Measurements from ENCODE around the gene CLPSL1. TPM values are rescaled to one million over a fixed set of nuclear protein-coding genes. Genes with fewer than 3 reads are reported as not detected.
A peak's percentile ranks its signal among the peaks of the same experiment; 100 is the strongest.

The CLPSL1 gene
- total RNA-seq, 4 donors from 2014 or later: not detected

DNA sequence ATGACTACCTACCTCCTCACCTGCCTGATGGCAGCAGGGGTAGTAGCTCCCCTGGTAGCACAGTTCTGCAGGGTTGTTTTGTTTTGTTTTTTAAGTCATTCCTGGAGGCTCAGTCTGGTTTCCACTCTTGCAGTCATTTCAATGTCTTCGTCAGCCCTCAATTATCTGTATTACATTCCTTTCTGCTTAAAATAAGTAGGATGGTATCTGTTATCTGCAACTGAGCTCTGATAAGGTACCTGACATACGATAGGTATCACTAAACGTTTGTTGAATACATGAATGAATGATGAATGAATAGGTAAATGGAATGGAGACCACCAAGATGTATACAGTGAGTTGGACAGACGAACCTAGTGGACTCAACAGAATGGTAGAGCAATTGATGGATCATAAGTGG, 11.6 kb upstream of the CLPSL1 start:
- H3K4me1 ChIP-seq: peaks cover 0 to 4% (median 0%) of the 10 kb centered on the region in 4 donors
- H3K36me3 ChIP-seq: no peaks in the 10 kb centered on the region
- H3K27ac ChIP-seq: no peak overlapping the region
- no peaks in the 10 kb centered on the region for H3K27me3 ChIP-seq
- no peaks in the 10 kb centered on the region for H3K9me3 ChIP-seq
- DNase-seq: no peak
- no peak overlapping the region for H3K4me3 ChIP-seq
- TF ChIP-seq, protein P1, sequence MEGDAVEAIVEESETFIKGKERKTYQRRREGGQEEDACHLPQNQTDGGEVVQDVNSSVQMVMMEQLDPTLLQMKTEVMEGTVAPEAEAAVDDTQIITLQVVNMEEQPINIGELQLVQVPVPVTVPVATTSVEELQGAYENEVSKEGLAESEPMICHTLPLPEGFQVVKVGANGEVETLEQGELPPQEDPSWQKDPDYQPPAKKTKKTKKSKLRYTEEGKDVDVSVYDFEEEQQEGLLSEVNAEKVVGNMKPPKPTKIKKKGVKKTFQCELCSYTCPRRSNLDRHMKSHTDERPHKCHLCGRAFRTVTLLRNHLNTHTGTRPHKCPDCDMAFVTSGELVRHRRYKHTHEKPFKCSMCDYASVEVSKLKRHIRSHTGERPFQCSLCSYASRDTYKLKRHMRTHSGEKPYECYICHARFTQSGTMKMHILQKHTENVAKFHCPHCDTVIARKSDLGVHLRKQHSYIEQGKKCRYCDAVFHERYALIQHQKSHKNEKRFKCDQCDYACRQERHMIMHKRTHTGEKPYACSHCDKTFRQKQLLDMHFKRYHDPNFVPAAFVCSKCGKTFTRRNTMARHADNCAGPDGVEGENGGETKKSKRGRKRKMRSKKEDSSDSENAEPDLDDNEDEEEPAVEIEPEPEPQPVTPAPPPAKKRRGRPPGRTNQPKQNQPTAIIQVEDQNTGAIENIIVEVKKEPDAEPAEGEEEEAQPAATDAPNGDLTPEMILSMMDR (IDR thresholded peaks at IDR 0.05): no peak
- no peak for TF ChIP-seq POLR2A (IDR thresholded peaks at IDR 0.05)

DNA sequence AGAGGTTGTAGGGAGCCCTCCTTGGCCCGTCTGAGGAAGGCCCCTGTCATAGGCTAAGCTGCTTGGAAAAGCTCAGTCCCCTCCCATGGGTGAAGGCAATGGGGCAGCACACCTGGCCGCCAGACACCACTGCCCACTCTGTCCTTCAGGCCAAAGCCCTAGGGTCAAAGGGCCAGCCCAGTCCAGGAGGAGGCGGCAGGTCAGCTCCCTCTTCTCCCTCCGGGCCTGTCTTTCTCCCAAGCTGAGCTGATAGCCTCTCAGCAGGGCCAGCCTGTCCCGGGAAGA, 9.5 kb upstream of the CLPSL1 start:
- H3K9me3 ChIP-seq: no peaks in the 10 kb centered on the region
- H3K4me3 ChIP-seq: no peak overlapping the region
- no peaks in the 10 kb centered on the region for H3K36me3 ChIP-seq
- H3K4me1 ChIP-seq: peaks cover 0 to 2% (median 0%) of the 10 kb centered on the region in 4 donors
- peaks cover 0 to 9% of the 10 kb centered on the region in 2 donors for H3K27me3 ChIP-seq
- DNase-seq: no peak
- H3K27ac ChIP-seq: peak overlapping the region in 1 of 4 donors; percentile 61
- TF ChIP-seq POLR2A (IDR thresholded peaks at IDR 0.05): no peak
- TF ChIP-seq, protein P1 (IDR thresholded peaks at IDR 0.05): no peak

DNA sequence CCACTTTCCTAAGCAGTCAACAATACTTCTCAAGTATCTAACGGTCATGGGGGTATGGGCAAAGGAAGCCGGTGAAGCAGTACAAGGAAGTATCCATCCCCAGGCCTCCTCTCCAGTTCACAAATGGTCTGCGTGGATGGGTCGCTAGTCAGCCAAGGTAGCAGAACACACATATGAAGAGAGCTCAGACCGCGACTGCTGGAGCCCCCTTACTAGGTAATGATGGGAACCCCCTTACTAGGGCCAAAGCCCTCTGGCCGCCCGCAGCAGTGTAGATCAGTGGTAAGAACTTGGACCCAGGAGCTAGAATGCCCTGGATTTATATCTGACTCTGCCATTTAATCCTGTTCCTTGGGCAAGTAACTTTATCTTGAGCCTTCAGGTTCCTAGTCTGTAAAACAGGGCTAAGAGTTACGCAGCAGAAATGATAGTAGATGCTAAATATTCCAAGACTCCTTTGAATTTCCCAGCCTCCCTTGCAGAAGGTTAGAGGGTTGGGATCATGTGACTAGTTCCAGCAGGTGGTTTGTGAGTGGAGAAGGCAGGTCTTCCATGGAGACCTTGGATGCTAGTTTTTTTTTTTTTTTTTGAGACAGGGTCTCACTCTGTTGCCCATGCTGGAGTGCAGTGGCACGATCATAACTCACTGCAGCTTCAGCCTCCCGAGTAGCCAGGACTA, 6.6 kb upstream of the CLPSL1 start:
- Histone ChIP-seq H3K9me3 (no peaks in the 10 kb centered on the region), H3K4me1 (peaks cover 0 to 7% (median 0%) of the 10 kb centered on the region in 4 donors), H3K27ac (no peak overlapping the region), H3K36me3 (no peaks in the 10 kb centered on the region), H3K4me3 (no peak overlapping the region), H3K27me3 (peaks cover 0 to 14% of the 10 kb centered on the region in 2 donors)
- DNase-seq: no peak
- TF ChIP-seq POLR2A (IDR thresholded peaks at IDR 0.05): no peak
- TF ChIP-seq, protein P1 (IDR thresholded peaks at IDR 0.05): no peak

DNA sequence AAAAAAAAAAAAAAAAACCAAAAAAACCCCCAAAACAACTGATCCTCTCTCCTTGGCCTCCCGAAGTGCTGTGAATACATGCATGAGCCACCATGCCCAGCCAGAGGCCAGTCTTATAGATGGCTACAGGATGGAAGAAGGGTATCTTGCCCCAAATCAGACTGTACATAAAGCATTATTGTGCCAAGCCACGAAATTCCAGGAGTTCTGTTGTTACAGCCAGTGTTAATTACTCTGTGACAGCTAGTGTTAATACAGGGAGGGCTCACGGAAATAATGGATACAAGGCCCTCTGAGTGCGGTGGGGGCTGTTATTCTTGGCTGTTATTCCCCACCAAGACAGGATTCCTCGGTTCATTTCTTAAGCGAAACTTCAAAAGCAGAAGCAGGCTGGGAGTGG, 5.8 kb upstream of the CLPSL1 start:
- DNase-seq: no peak
- H3K4me1 ChIP-seq: peaks cover 0 to 7% (median 0%) of the 10 kb centered on the region in 4 donors
- H3K27me3 ChIP-seq: peaks cover 0 to 14% of the 10 kb centered on the region in 2 donors
- no peak for TF ChIP-seq POLR2A (IDR thresholded peaks at IDR 0.05)
- TF ChIP-seq, protein P1 (IDR thresholded peaks at IDR 0.05): no peak
- no peak overlapping the region for H3K4me3 ChIP-seq
- no peaks in the 10 kb centered on the region for H3K36me3 ChIP-seq
- H3K27ac ChIP-seq: no peak overlapping the region
- H3K9me3 ChIP-seq: no peaks in the 10 kb centered on the region

DNA sequence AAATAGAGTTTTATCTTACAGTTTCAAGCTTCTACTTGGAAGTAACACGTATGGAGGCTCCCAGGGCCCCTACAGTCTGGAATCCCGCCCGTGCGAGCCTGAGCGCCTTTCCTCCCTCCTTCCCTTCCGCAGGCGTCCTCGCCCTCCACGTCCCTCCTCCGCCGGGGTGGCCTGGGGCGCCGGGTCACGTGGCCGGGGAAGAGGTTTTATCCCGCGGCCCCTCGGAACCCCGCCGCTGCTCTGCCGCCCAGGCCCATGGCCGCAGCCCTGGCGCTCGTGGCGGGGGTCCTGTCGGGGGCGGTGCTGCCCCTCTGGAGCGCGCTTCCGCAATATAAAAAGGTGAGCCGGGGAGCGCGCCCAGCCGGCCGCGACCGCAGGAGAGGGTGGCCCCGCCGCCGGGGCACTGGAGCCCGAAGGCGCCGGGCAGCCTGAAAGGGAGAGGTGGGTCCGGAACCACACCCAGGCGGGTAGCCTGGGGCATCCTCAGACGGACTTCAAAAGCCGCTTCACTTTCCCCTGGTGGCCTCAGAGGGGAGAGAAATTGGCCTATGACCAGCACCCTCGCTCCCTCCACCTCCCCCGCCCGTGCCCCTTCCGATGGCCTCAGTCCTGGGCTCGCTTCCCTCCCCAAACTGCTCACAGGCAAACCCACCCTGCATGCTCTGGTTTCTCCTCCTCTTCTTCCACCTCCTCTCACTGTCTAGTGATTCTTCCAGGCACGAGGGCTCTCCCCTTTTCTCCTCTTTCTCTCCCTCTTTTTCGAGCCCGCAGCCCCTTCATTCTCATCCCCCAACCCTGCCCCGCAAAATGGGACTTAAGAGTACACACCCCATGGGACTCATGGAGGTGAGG, 4.2 kb upstream of the CLPSL1 start, which contains the start of gene CLPSL2:
Gene CLPSL2, plus strand, starts transcription at position 235 of the 852 bp plus-strand sequence. Its CDS starts 21 bp downstream, at position 256.
- no peak for TF ChIP-seq POLR2A (IDR thresholded peaks at IDR 0.05)
- TF ChIP-seq, protein P1 (IDR thresholded peaks at IDR 0.05): no peak
- Histone ChIP-seq H3K4me3 (peak within 1 kb of the TSS; percentile 30 to 52 (median 49)), H3K27ac (no peak within 1 kb of the TSS), H3K9me3 (no peaks in the 10 kb centered on the region), H3K4me1 (peaks cover 0 to 7% (median 0%) of the 10 kb centered on the region in 4 donors), H3K36me3 (no peaks in the 10 kb centered on the region), H3K27me3 (peaks cover 0 to 14% of the 10 kb centered on the region in 2 donors)
- peak in 1 of 3 donors; percentile 34 for DNase-seq
